Measurements from ENCODE around the gene GPN3. TPM values are rescaled to one million over a fixed set of nuclear protein-coding genes. Genes with fewer than 3 reads are reported as not detected.
"Not testable (repeated sequence)": the region's sequence is repeated elsewhere in the genome, so short reads cannot be mapped to it uniquely, and the experiment has no call there.

Gene GPN3
- total RNA-seq, 1 experiment from 2014 or later = 31.8 TPM

DNA sequence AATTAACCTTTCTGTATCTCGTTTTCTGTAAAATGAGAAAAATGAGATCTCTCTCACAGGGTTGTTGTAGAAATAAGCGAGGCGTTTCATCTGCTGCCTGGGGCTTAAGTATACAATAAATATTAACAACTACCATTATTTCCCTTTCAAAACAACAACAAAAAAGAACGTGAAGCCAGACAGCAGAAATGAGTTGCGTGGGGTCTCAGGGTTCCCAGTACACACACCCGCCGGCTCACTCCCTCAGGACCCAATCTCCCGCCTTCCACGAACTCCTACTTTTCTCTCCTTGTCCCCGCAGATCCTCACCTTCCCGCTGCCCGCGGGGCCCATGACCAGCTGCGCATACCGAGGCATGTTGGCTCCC lies 227 bp downstream of the GPN3 start:
- BruUV-seq (replicated peaks) = TSS peak; percentile 91
- H3K36me3 Mint-ChIP-seq (ENCODE audit: insufficient read depth, unreplicated experiment) = peaks cover 43% of the 10 kb centered on the region

DNA sequence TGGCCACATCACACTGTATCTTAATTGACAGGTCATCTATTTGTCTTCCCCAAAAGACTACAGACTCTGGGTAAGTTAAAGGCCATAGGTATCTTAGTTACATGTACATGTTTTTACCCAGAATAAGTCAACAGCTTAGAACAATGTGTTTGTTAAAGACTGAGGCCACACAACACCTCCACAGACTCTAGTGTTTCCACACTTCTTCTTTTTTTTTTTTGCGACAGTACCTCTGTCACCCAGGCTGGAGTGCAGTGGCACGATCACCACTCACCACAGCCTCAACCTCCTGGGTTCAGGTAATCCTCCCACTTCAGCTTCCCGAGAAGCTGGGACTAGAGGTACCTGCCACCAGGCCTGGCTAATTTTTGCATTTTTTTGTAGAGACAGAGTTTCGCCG lies 1.3 kb downstream of the GPN3 start:
- BruUV-seq (replicated peaks) = no TSS peak
- intact Hi-C loops (cut with micrococcal nuclease; ENCODE audit: unreplicated experiment) = no loop called here
- Mint-ChIP-seq H3K4me3 (ENCODE audit: low read depth, unreplicated experiment) (peak overlapping the region; percentile 85), H3K36me3 (ENCODE audit: insufficient read depth, unreplicated experiment) (peaks cover 43% of the 10 kb centered on the region), H3K27ac (ENCODE audit: unreplicated experiment) (peak overlapping the region; percentile 6), H3K27me3 (ENCODE audit: unreplicated experiment) (no peaks in the 10 kb centered on the region), H3K9me3 (ENCODE audit: low read depth, unreplicated experiment) (no peaks in the 10 kb centered on the region), H3K4me1 (ENCODE audit: low read depth, unreplicated experiment) (peaks cover 14% of the 10 kb centered on the region)
- CTCF ChIA-PET = interaction anchor here (0.6 to 0.7 kb wide), 2 partner anchors 932 to 1184 kb away, joined by 3 read pairs; no protein-coding TSS in a partner anchor
- TF ChIP-seq CTCF (IDR thresholded peaks at IDR 0.05; ENCODE audit: unreplicated experiment) = no peak
- DNase-seq = no peak

More for the DNA sequence above, 227 bp downstream of the GPN3 start:
- H3K9me3 Mint-ChIP-seq (ENCODE audit: low read depth, unreplicated experiment) = no peaks in the 10 kb centered on the region
- DNase-seq = no peak
- CTCF ChIA-PET = interaction anchor here (0.6 to 2.4 kb wide), 9 partner anchors 18 to 135 kb away, joined by 3 to 21 read pairs (median 6); partner anchors contain the start of genes ARPC3, RAD9B and VPS29
- H3K4me1 Mint-ChIP-seq (ENCODE audit: low read depth, unreplicated experiment) = peaks cover 14% of the 10 kb centered on the region
- no peak for TF ChIP-seq CTCF (IDR thresholded peaks at IDR 0.05; ENCODE audit: unreplicated experiment)
- no peaks in the 10 kb centered on the region for H3K27me3 Mint-ChIP-seq (ENCODE audit: unreplicated experiment)
- H3K4me3 Mint-ChIP-seq (ENCODE audit: low read depth, unreplicated experiment) = peak overlapping the region; percentile 85
- peak overlapping the region; percentile 87 for H3K27ac Mint-ChIP-seq (ENCODE audit: unreplicated experiment)
- intact Hi-C loops (cut with micrococcal nuclease; ENCODE audit: unreplicated experiment) = no loop called here

DNA sequence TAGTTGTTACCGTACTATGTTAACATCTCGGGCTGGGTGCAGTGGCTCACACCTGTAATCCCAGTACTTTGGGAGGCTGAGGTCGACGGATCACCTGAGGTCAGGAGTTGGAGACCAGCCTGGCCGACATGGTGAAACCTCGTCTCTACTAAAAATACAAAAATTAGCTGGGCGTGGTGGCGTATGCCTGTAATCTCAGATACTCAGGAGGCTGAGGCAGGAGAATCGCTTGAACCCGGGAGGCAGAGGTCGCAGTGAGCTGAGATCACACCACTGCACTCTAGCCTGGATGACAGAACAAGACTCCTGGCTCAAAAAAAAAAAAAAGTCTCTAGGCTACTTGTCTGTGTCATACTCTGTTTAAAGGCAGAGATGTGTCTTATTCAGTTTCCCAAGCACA lies 2.3 kb downstream of the GPN3 start:
- H3K9me3 Mint-ChIP-seq (ENCODE audit: low read depth, unreplicated experiment); intact Hi-C loops (cut with micrococcal nuclease; ENCODE audit: unreplicated experiment); H3K27ac Mint-ChIP-seq (ENCODE audit: unreplicated experiment); H3K27me3 Mint-ChIP-seq (ENCODE audit: unreplicated experiment); BruUV-seq (replicated peaks); DNase-seq; H3K4me3 Mint-ChIP-seq (ENCODE audit: low read depth, unreplicated experiment): not testable (repeated sequence)
- H3K4me1 Mint-ChIP-seq (ENCODE audit: low read depth, unreplicated experiment) = peaks cover 14% of the 10 kb centered on the region
- H3K36me3 Mint-ChIP-seq (ENCODE audit: insufficient read depth, unreplicated experiment) = peaks cover 43% of the 10 kb centered on the region
- CTCF ChIA-PET = interaction anchor here (0.5 kb wide), 1 partner anchor 108 kb away, joined by 5 read pairs; no protein-coding TSS in a partner anchor

GRCh38 chr12:110465024-110465423 lies 3.0 kb downstream of the GPN3 start:
- intact Hi-C loops (cut with micrococcal nuclease; ENCODE audit: unreplicated experiment) = no loop called here
- Mint-ChIP-seq H3K36me3 (ENCODE audit: insufficient read depth, unreplicated experiment) (peaks cover 37% of the 10 kb centered on the region), H3K4me3 (ENCODE audit: low read depth, unreplicated experiment) (no peak overlapping the region), H3K4me1 (ENCODE audit: low read depth, unreplicated experiment) (peaks cover 13% of the 10 kb centered on the region), H3K9me3 (ENCODE audit: low read depth, unreplicated experiment) (no peaks in the 10 kb centered on the region), H3K27me3 (ENCODE audit: unreplicated experiment) (no peaks in the 10 kb centered on the region), H3K27ac (ENCODE audit: unreplicated experiment) (no peak overlapping the region)
- DNase-seq = no peak
- BruUV-seq (replicated peaks) = no TSS peak
- CTCF ChIA-PET = no interaction called here
- no peak for TF ChIP-seq CTCF (IDR thresholded peaks at IDR 0.05; ENCODE audit: unreplicated experiment)

- H3K4me3 Mint-ChIP-seq (ENCODE audit: low read depth, unreplicated experiment); BruUV-seq (replicated peaks); H3K27ac Mint-ChIP-seq (ENCODE audit: unreplicated experiment); H3K4me1 Mint-ChIP-seq (ENCODE audit: low read depth, unreplicated experiment); H3K27me3 Mint-ChIP-seq (ENCODE audit: unreplicated experiment); CTCF ChIA-PET; intact Hi-C loops (cut with micrococcal nuclease; ENCODE audit: unreplicated experiment); H3K9me3 Mint-ChIP-seq (ENCODE audit: low read depth, unreplicated experiment); DNase-seq: not testable (repeated sequence)
- H3K36me3 Mint-ChIP-seq (ENCODE audit: insufficient read depth, unreplicated experiment) = peaks cover 22% of the 10 kb centered on the region
Observed at GRCh38 chr12:110461189-110461588, 6.9 kb downstream of the GPN3 start.

Measured in Calu3 (cell line).